Measurements from ENCODE around the gene GIMAP1.

DNA sequence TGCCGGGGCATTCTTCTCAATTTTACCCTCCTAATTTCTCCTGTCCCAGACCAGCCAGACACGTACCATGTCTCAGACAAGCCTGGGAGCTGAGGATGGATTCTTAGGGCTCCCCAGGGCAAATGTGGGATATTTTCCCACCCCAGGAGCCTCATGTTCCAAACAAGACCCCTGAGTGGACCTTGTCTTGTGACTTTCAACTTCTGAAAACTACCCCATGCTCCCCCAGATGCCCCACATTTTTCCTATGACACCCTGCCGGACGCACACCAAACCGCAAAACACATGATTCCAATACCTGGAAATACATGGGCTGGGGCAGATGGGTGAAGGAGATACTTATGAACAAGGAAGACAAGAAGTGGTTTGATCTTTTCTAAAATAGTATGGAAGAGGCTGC is 21.7 kb downstream of the GIMAP1 start:
- TF ChIP-seq, protein P1, sequence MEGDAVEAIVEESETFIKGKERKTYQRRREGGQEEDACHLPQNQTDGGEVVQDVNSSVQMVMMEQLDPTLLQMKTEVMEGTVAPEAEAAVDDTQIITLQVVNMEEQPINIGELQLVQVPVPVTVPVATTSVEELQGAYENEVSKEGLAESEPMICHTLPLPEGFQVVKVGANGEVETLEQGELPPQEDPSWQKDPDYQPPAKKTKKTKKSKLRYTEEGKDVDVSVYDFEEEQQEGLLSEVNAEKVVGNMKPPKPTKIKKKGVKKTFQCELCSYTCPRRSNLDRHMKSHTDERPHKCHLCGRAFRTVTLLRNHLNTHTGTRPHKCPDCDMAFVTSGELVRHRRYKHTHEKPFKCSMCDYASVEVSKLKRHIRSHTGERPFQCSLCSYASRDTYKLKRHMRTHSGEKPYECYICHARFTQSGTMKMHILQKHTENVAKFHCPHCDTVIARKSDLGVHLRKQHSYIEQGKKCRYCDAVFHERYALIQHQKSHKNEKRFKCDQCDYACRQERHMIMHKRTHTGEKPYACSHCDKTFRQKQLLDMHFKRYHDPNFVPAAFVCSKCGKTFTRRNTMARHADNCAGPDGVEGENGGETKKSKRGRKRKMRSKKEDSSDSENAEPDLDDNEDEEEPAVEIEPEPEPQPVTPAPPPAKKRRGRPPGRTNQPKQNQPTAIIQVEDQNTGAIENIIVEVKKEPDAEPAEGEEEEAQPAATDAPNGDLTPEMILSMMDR (IDR thresholded peaks at IDR 0.05): no peak
- no peak for TF ChIP-seq EP300 (IDR thresholded peaks at IDR 0.05)
- no peak for TF ChIP-seq POLR2A (IDR thresholded peaks at IDR 0.05)

Data from tibial nerve (tissue), 4 donors.